H9 (cell line): Measurements from ENCODE around the gene SCN2B. TPM values are rescaled to one million over a fixed set of nuclear protein-coding genes. Genes with fewer than 3 reads are reported as not detected.
A peak's percentile ranks its signal among the peaks of the same experiment; 100 is the strongest.

ENCODE experiments used
- DNase-seq: peaks from one replicate; pipeline ENCODE4 v3.0.0-alpha.2; 2017
- H2AFZ ChIP-seq: one replicate; pipeline ENCODE4 v1.6.1; 2013; ENCODE audit warnings: mild to moderate bottlenecking, low read length, control low read depth, moderate library complexity
- H2AK5ac ChIP-seq: 2 replicates; pipeline ENCODE4 v1.6.1; 2013; ENCODE audit warnings: low read length, control low read depth, mixed read lengths; ENCODE audit not compliant: insufficient read length
- H2BK120ac ChIP-seq: one replicate; pipeline ENCODE4 v1.6.1; 2013; ENCODE audit warnings: low read depth, mild to moderate bottlenecking, low read length, control low read depth, inconsistent platforms; ENCODE audit not compliant: poor library complexity, severe bottlenecking
- H2BK12ac ChIP-seq: 2 replicates; pipeline ENCODE4 v1.6.1; 2013; ENCODE audit warnings: low read length, control low read depth, mixed read lengths, low read depth; ENCODE audit not compliant: insufficient read length
- H2BK15ac ChIP-seq: 2 replicates; pipeline ENCODE4 v1.6.1; 2013; ENCODE audit warnings: low read depth, low read length, control low read depth
- H2BK20ac ChIP-seq: one replicate; pipeline ENCODE4 v1.6.1; 2013; ENCODE audit warnings: low read depth, mild to moderate bottlenecking, low read length, control low read depth, inconsistent platforms; ENCODE audit not compliant: poor library complexity, severe bottlenecking
- H2BK5ac ChIP-seq: 2 replicates; pipeline ENCODE4 v1.6.1; 2013; ENCODE audit warnings: low read length, control low read depth, mixed read lengths; ENCODE audit not compliant: insufficient read length
- H3K14ac ChIP-seq: 2 replicates; pipeline ENCODE4 v1.6.1; 2013; ENCODE audit warnings: low read length, control low read depth; ENCODE audit not compliant: insufficient read depth
- H3K18ac ChIP-seq: 2 replicates; pipeline ENCODE4 v1.6.1; 2013; ENCODE audit warnings: low read depth, mild to moderate bottlenecking, mixed read lengths, low read length, control low read depth; ENCODE audit not compliant: insufficient read length
- H3K23ac ChIP-seq: 2 replicates; pipeline ENCODE4 v1.6.1; 2013; ENCODE audit warnings: low read length, control low read depth, mixed read lengths, low read depth; ENCODE audit not compliant: insufficient read length
- H3K23me2 ChIP-seq: 2 replicates; pipeline ENCODE4 v1.6.1; 2013; ENCODE audit warnings: low read depth, mild to moderate bottlenecking, mixed read lengths, low read length, control low read depth; ENCODE audit not compliant: insufficient read length, poor library complexity, severe bottlenecking
- H3K27ac ChIP-seq: 2 replicates; pipeline ENCODE4 v1.5.1; 2013; ENCODE audit warnings: low read length, control low read depth, mixed read lengths, low read depth; ENCODE audit not compliant: insufficient read length
- H3K27me3 ChIP-seq: 2 replicates; pipeline ENCODE4 v1.6.1; 2013; ENCODE audit warnings: low read length, control low read depth, inconsistent platforms; ENCODE audit not compliant: insufficient read depth
- H3K4ac ChIP-seq: 2 replicates; pipeline ENCODE4 v1.6.1; 2013; ENCODE audit warnings: low read depth, mild to moderate bottlenecking, control low read depth, inconsistent platforms, low read length, moderate library complexity
- H3K4me1 ChIP-seq: 2 replicates; pipeline ENCODE4 v1.6.1; 2013; ENCODE audit warnings: low read length, control low read depth, inconsistent platforms; ENCODE audit not compliant: insufficient read depth
- H3K4me2 ChIP-seq: 2 replicates; pipeline ENCODE4 v1.6.1; 2013; ENCODE audit warnings: low read length, control low read depth, mixed read lengths; ENCODE audit not compliant: insufficient read length, insufficient read depth
- H3K56ac ChIP-seq: 2 replicates; pipeline ENCODE4 v1.6.1; 2013; ENCODE audit warnings: low read depth, mild to moderate bottlenecking, mixed read lengths, low read length, control low read depth; ENCODE audit not compliant: insufficient read length
- H3K79me1 ChIP-seq: 2 replicates; pipeline ENCODE4 v1.6.1; 2013; ENCODE audit warnings: low read depth, mild to moderate bottlenecking, moderate library complexity, low read length, control low read depth, inconsistent platforms; ENCODE audit not compliant: insufficient read depth, poor library complexity, severe bottlenecking
- H3K79me2 ChIP-seq: 2 replicates; pipeline ENCODE4 v1.6.1; 2013; ENCODE audit warnings: low read length, control low read depth, inconsistent platforms; ENCODE audit not compliant: insufficient read depth
- H3K9ac ChIP-seq: 2 replicates; pipeline ENCODE4 v1.6.1; 2013; ENCODE audit warnings: low read length, control low read depth, mixed read lengths; ENCODE audit not compliant: insufficient read length; ENCODE audit errors: extremely low read depth
- H3K9me3 ChIP-seq: one replicate; pipeline ENCODE4 v1.6.1; 2013; ENCODE audit warnings: low read depth, low read length, inconsistent platforms; ENCODE audit not compliant: control insufficient read depth
- H3T11ph ChIP-seq: one replicate; pipeline ENCODE4 v1.6.1; 2013; ENCODE audit warnings: mild to moderate bottlenecking, low read length, control low read depth, inconsistent platforms
- H4K20me1 ChIP-seq: one replicate; pipeline ENCODE4 v1.6.1; 2013; ENCODE audit not compliant: control insufficient read depth, insufficient read length, insufficient read depth
- H4K5ac ChIP-seq: 2 replicates; pipeline ENCODE4 v1.6.1; 2013; ENCODE audit warnings: low read depth, mild to moderate bottlenecking, mixed read lengths, low read length, control low read depth; ENCODE audit not compliant: insufficient read length
- H4K8ac ChIP-seq: replicated peaks from 2 replicates; pipeline ENCODE4 v1.6.1; 2013; ENCODE audit warnings: low read length, control low read depth, mixed read lengths, low read depth; ENCODE audit not compliant: insufficient read length
- H4K91ac ChIP-seq: 2 replicates; pipeline ENCODE4 v1.6.1; 2013; ENCODE audit warnings: low read depth, mild to moderate bottlenecking, moderate library complexity, mixed read lengths, low read length, control low read depth; ENCODE audit not compliant: insufficient read length
- H3K27ac Mint-ChIP-seq, 3 experiments: 2 replicates in 2 of 3; 3 replicates in 1 of 3; pipeline ENCODE4 v1.8.0; 2020 to 2021; ENCODE audit warnings: mixed read lengths in 3 of 3, mild to moderate bottlenecking in 1 of 3, moderate library complexity in 1 of 3
- H3K27me3 Mint-ChIP-seq: 2 replicates; pipeline ENCODE4 v1.8.0; 2021; ENCODE audit warnings: low read depth, mild to moderate bottlenecking, moderate library complexity, mixed read lengths
- H3K36me3 Mint-ChIP-seq, 3 experiments: 2 replicates in 2 of 3; 3 replicates in 1 of 3; pipeline ENCODE4 v1.8.0; 2020 to 2021; ENCODE audit warnings: low read depth in 3 of 3, mixed read lengths in 3 of 3; ENCODE audit not compliant: insufficient read depth in 1 of 3
- H3K4me1 Mint-ChIP-seq, 2 experiments: 2 replicates each; pipeline ENCODE4 v1.8.0; 2020; ENCODE audit warnings: mixed read lengths in 2 of 2
- H3K4me3 Mint-ChIP-seq, 2 experiments: 2 replicates in 1 of 2; 3 replicates in 1 of 2; pipeline ENCODE4 v1.8.0; 2020 to 2021; ENCODE audit warnings: mild to moderate bottlenecking in 2 of 2, mixed read lengths in 2 of 2, moderate library complexity in 1 of 2
- H3K9me3 Mint-ChIP-seq, 2 experiments: 2 replicates in 1 of 2; 3 replicates in 1 of 2; pipeline ENCODE4 v1.8.0; 2020; ENCODE audit warnings: mild to moderate bottlenecking in 2 of 2, mixed read lengths in 2 of 2, moderate library complexity in 1 of 2
- CTCF ChIP-seq: fragments of 200-600 bp; sonication (generic); conservative IDR thresholded peaks from 3 replicates; pipeline ENCODE4 v1.8.0; 2021; ENCODE audit warnings: antibody characterized with exemption, mild to moderate bottlenecking
- WGBS: extraction: QIAGEN DNeasy Blood & Tissue Kit; methylation state at CpG from one replicate; pipeline ENCODE4 v1.1.7; 2013; ENCODE audit warnings: missing lambda C conversion rate, low lambda C conversion rate, mixed read lengths; ENCODE audit not compliant: insufficient read length; ENCODE audit errors: extremely low coverage; 5-methylcytosine and 5-hydroxymethylcytosine counted together
- total RNA-seq: library from RNA; stranded (reverse); gene quantifications from 2 replicates; pipeline ENCODE4 v1.2.1, GENCODE V29; 2021

Gene SCN2B
- total RNA-seq, 1 experiment from 2014 or later: not detected

GRCh38 chr11:118144301-118145268 lies 31.9 kb downstream of the SCN2B start:
- H3K9me3 Mint-ChIP-seq: no peaks in the 10 kb centered on the region; a peak in 1 of 5 replicates
- H3K27me3 Mint-ChIP-seq: peaks cover 83% of the 10 kb centered on the region
- Histone ChIP-seq H3T11ph (no peak overlapping the region), H3K9ac (no peak overlapping the region), H2AFZ (no peak overlapping the region), H3K4me2 (no peak overlapping the region), H3K23me2 (peaks cover 5% of the 10 kb centered on the region), H4K5ac (no peak overlapping the region), H3K79me2 (no peaks in the 10 kb centered on the region), H3K23ac (no peak overlapping the region), H2BK120ac (no peak overlapping the region), H3K79me1 (no peaks in the 10 kb centered on the region), H2BK15ac (no peak overlapping the region), H3K4ac (no peak overlapping the region), H3K18ac (no peak overlapping the region), H4K8ac (no peak overlapping the region), H3K9me3 (no peaks in the 10 kb centered on the region), H2BK12ac (no peak overlapping the region), H4K20me1 (no peaks in the 10 kb centered on the region), H4K91ac (no peak overlapping the region), H3K14ac (no peak overlapping the region), H3K4me1 (no peaks in the 10 kb centered on the region), H2AK5ac (no peak overlapping the region), H2BK20ac (no peak overlapping the region), H3K27me3 (peaks cover 5% of the 10 kb centered on the region; the same call in 1 of the 2 replicates), H3K56ac (no peak overlapping the region), H3K27ac (no peak overlapping the region), H2BK5ac (no peak overlapping the region)
- WGBS: no CpG with 5 or more reads among the region's 20 CpGs
- H3K4me1 Mint-ChIP-seq: peaks cover 17 to 32% of the 10 kb centered on the region in 2 experiments
- no peaks in the 10 kb centered on the region for H3K36me3 Mint-ChIP-seq
- no peak overlapping the region for H3K27ac Mint-ChIP-seq
- DNase-seq: no peak
- TF ChIP-seq CTCF: no peak
- peak overlapping the region in 1 of 2 experiments; percentile 39; a peak in 2 of 5 replicates for H3K4me3 Mint-ChIP-seq
